Cardiac fibroblast (primary cell): ENCODE data around the gene FGB.

ENCODE experiments used
- DNase-seq, 2 donors: peaks; one replicate each; pipeline versions ENCODE4 v3.0.0 to v3.0.0-alpha.2; 2010; ENCODE audit warnings: low read depth in 2 of 2
- H3K4me3 ChIP-seq, 2 donors: replicated peaks in 1 of 2; 1 replicate in 1 of 2; 2 replicates in 1 of 2; pipeline ENCODE4 v1.5.1; 2011; ENCODE audit warnings: low read depth in 2 of 2, low read length in 2 of 2, mild to moderate bottlenecking in 2 of 2, moderate library complexity in 1 of 2
- TF ChIP-seq, protein P1 (sequence below): IDR thresholded peaks from one replicate; pipeline ENCODE4 v1.5.1; 2011; ENCODE audit warnings: low read depth, mild to moderate bottlenecking, low read length, inconsistent platforms

FGB gene

GRCh38 chr4:154564311-154564710, 1.5 kb downstream of the FGB start:
- TF ChIP-seq, protein P1, sequence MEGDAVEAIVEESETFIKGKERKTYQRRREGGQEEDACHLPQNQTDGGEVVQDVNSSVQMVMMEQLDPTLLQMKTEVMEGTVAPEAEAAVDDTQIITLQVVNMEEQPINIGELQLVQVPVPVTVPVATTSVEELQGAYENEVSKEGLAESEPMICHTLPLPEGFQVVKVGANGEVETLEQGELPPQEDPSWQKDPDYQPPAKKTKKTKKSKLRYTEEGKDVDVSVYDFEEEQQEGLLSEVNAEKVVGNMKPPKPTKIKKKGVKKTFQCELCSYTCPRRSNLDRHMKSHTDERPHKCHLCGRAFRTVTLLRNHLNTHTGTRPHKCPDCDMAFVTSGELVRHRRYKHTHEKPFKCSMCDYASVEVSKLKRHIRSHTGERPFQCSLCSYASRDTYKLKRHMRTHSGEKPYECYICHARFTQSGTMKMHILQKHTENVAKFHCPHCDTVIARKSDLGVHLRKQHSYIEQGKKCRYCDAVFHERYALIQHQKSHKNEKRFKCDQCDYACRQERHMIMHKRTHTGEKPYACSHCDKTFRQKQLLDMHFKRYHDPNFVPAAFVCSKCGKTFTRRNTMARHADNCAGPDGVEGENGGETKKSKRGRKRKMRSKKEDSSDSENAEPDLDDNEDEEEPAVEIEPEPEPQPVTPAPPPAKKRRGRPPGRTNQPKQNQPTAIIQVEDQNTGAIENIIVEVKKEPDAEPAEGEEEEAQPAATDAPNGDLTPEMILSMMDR = no peak
- H3K4me3 ChIP-seq = no peak overlapping the region
- no peak for DNase-seq

- H3K4me3 ChIP-seq = no peak overlapping the region
- no peak for DNase-seq
- TF ChIP-seq, protein P1 = no peak
These were observed 2.9 kb downstream of the FGB start for GRCh38 chr4:154565704-154566103.

DNA sequence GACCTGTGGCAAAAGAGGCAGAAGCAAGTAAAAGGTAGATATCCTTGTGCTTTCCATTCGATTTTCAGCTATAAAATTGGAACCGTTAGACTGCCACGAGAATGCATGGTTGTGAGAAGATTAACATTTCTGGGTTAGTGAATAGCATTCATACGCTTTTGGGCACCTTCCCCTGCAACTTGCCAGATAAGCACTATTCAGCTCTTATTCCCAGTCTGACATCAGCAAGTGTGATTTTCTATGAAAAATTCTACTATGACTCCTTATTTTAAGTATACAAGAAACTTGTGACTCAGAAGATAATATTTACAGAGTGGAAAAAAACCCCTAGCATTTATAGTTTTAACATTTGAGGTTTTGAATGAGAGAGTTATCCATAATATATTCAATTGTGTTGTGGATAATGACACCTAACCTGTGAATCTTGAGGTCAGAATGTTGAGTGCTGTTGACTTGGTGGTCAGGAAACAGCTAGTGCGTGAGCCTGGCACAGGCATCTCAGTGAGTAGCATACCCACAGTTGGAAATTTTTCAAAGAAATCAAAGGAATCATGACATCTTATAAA, 3.9 kb downstream of the FGB start:
- no peak overlapping the region for H3K4me3 ChIP-seq
- TF ChIP-seq, protein P1 = no peak
- DNase-seq = peak in 1 of 2 donors; percentile 64

DNA sequence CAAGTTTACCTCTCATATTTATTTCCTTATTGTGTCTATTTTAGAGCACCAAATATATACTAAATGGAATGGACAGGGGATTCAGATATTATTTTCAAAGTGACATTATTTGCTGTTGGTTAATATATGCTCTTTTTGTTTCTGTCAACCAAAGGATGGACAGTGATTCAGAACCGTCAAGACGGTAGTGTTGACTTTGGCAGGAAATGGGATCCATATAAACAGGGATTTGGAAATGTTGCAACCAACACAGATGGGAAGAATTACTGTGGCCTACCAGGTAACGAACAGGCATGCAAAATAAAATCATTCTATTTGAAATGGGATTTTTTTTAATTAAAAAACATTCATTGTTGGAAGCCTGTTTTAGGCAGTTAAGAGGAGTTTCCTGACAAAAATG, 6.2 kb downstream of the FGB start:
- peak in 1 of 2 donors; percentile 44 for DNase-seq
- no peak overlapping the region for H3K4me3 ChIP-seq
- TF ChIP-seq, protein P1 = no peak

DNA sequence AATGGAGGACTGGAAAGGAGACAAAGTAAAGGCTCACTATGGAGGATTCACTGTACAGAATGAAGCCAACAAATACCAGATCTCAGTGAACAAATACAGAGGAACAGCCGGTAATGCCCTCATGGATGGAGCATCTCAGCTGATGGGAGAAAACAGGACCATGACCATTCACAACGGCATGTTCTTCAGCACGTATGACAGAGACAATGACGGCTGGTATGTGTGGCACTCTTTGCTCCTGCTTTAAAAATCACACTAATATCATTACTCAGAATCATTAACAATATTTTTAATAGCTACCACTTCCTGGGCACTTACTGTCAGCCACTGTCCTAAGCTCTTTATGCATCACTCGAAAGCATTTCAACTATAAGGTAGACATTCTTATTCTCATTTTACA, 6.8 kb downstream of the FGB start:
- DNase-seq = no peak
- H3K4me3 ChIP-seq = no peak overlapping the region
- TF ChIP-seq, protein P1 = no peak

DNA sequence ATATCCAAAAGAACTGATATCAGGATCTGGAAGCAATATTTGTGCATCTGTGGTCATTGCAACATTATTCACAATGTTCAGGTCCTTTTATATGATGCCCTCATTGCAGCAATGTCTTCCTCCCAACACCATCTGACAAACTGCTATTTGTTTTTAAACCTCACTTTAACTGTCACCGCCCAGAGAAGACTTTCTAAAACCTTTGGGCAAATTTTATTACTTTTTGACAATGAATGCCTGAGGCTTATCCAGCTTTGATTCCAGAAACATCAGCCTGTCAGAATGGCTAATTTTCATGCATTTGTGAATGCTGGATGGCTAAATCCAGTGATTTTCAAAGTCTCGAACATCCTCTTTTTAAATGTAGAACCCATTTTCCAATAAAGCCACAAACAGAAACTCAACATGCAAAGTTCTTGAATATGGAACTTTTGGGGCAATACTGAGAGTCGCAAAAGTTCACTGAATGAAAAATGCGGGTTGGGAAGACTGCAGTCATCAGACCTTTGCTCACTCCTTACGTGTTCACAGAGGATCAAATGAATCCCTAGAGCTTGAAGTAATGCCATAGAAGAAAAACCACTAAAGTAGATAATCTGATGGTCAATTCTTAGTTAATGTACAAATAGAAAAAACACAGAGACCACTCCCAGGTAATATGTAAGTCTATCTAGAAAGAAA, 10.5 kb downstream of the FGB start:
- H3K4me3 ChIP-seq = no peak overlapping the region
- TF ChIP-seq, protein P1 = no peak

More for the DNA sequence above, 10.5 kb downstream of the FGB start:
- no peak for DNase-seq
